ENCODE results near the gene NCKIPSD.

NCKIPSD gene

GRCh38 chr3:48644898-48645760, 40.6 kb downstream of the NCKIPSD start:
- no peak for DNase-seq

GRCh38 chr3:48642605-48643004, 43.1 kb downstream of the NCKIPSD start:
- DNase-seq, result no peak

- DNase-seq, result no peak
Observed at GRCh38 chr3:48641396-48641795, 44.3 kb downstream of the NCKIPSD start.

- no peak for DNase-seq
Observed at GRCh38 chr3:48639944-48640606, 45.6 kb downstream of the NCKIPSD start.

- DNase-seq, result no peak
Observed at GRCh38 chr3:48637305-48637704, 48.4 kb downstream of the NCKIPSD start.

- DNase-seq, result no peak
Observed at GRCh38 chr3:48636149-48636655, 49.5 kb downstream of the NCKIPSD start.

GRCh38 chr3:48635222-48636021, 50.3 kb downstream of the NCKIPSD start, which contains the start of gene SLC26A6:
Gene SLC26A6, minus strand, starts transcription at chr3:48635461. Its CDS starts 68 bp downstream, at chr3:48635393.
- DNase-seq, result peak; percentile 98

- DNase-seq, result peak; percentile 77 to 78
Observed at GRCh38 chr3:48634661-48635221, 51.0 kb downstream of the NCKIPSD start.

- no peak for DNase-seq
Observed at GRCh38 chr3:48633743-48634142, 52.0 kb downstream of the NCKIPSD start.

- DNase-seq, result no peak
Observed at GRCh38 chr3:48633256-48633655, 52.5 kb downstream of the NCKIPSD start.

- no peak for DNase-seq
Observed at GRCh38 chr3:48631516-48632448, 53.9 kb downstream of the NCKIPSD start.

GRCh38 chr3:48630833-48631232, 54.9 kb downstream of the NCKIPSD start:
- DNase-seq, result no peak

GRCh38 chr3:48630407-48630806, 55.3 kb downstream of the NCKIPSD start:
- DNase-seq, result no peak

- DNase-seq, result no peak
Observed at GRCh38 chr3:48629894-48630293, 55.8 kb downstream of the NCKIPSD start.

- no peak for DNase-seq
Observed at GRCh38 chr3:48628277-48629017, 57.3 kb downstream of the NCKIPSD start.

- no peak for DNase-seq
Observed at GRCh38 chr3:48625600-48625999, 60.1 kb downstream of the NCKIPSD start.

- no peak for DNase-seq
Observed at GRCh38 chr3:48624767-48625166, 60.9 kb downstream of the NCKIPSD start.

GRCh38 chr3:48623851-48624547, 61.7 kb downstream of the NCKIPSD start:
- DNase-seq, result no peak

Data from activated T-cell treated with anti-CD3 and anti-CD28 coated beads, Interleukin-2, amount 50 U/mL, for 48 hours (primary cell).